GM12878 (cell line): ENCODE measurements around the gene CNTNAP5. TPM values are rescaled to one million over a fixed set of nuclear protein-coding genes. Genes with fewer than 3 reads are reported as not detected.

Source experiments
- ATAC-seq: fragments of 200-7000 bp; cut with Tn5 transposase; 3 replicates; pipeline ENCODE4 v1.9.1; 2020; ENCODE audit warnings: mild to moderate bottlenecking, moderate library complexity
- BruUV-seq: library from RNA; stranded (reverse); fragments of 400-500 nt; replicated peaks from 2 replicates; lab custom pipeline; 2021; lab: Mats Ljungman, UMichigan
- CTCF ChIA-PET: fragments of 300-600 bp; sonication (Branson Sonifier 250); formaldehyde crosslinking; extraction: SDS; loops from one replicate; lab custom pipeline; 2021; ENCODE audit warnings: inconsistent platforms; lab: Yijun Ruan, JAX
- POLR2A ChIA-PET: fragments of 350-600 bp; formaldehyde crosslinking; extraction: SDS; loops from one replicate; lab custom pipeline; 2021; ENCODE audit warnings: inconsistent platforms; lab: Charles Lee
- RAD21 ChIA-PET: fragments of 300-600 bp; sonication (Branson Sonifier 250); formaldehyde crosslinking; loops from one replicate; lab custom pipeline; 2023; ENCODE audit warnings: antibody characterized with exemption; ENCODE audit not compliant: unreplicated experiment; lab: Charles Lee
- SMC1A ChIA-PET: fragments of 300-600 bp; sonication (Branson Sonifier 250); formaldehyde crosslinking; loops from one replicate; lab custom pipeline; 2023; ENCODE audit not compliant: unreplicated experiment, uncharacterized antibody; lab: Charles Lee
- DNase-seq: peaks from one replicate; pipeline ENCODE4 v3.0.0-alpha.2; 2011; ENCODE audit warnings: low read depth, low spot score
- FAIRE-seq: peaks from 3 replicates; lab custom pipeline; 2011; peaks lifted over from hg19 to GRCh38; lab: Jason Lieb, UNC
- H2AFZ ChIP-seq: 2 replicates; pipeline ENCODE4 v1.6.0; 2011; ENCODE audit warnings: low read depth, low read length, control low read depth; ENCODE audit not compliant: control insufficient read depth
- H3K27ac ChIP-seq: 2 replicates; pipeline ENCODE4 v1.5.1; 2011; ENCODE audit warnings: control low read depth; ENCODE audit not compliant: control insufficient read depth, insufficient read depth
- H3K27me3 ChIP-seq, 2 experiments: replicated peaks in 1 of 2; 2 replicates each; pipeline versions ENCODE4 v1.6.0 to v1.6.1; 2011; ENCODE audit warnings: low read length in 1 of 2; ENCODE audit not compliant: control insufficient read depth in 2 of 2, insufficient read depth in 2 of 2
- H3K36me3 ChIP-seq, 2 experiments: 2 replicates each; pipeline ENCODE4 v1.5.1; 2011; ENCODE audit warnings: low read length in 1 of 2; ENCODE audit not compliant: control insufficient read depth in 2 of 2, insufficient read depth in 2 of 2
- H3K4me1 ChIP-seq: 2 replicates; pipeline ENCODE4 v1.6.1; 2011; ENCODE audit warnings: mild to moderate bottlenecking, low read length, moderate library complexity, mixed read lengths; ENCODE audit not compliant: control insufficient read depth, insufficient read depth
- H3K4me2 ChIP-seq: 2 replicates; pipeline ENCODE4 v1.6.0; 2011; ENCODE audit warnings: control low read depth; ENCODE audit not compliant: control insufficient read depth, insufficient read depth
- H3K4me3 ChIP-seq: fragments of 200-600 bp; sonication (generic); 2 replicates; pipeline ENCODE4 v1.5.1; 2016
- H3K79me2 ChIP-seq: 2 replicates; pipeline ENCODE4 v1.6.0; 2011; ENCODE audit warnings: low read length; ENCODE audit not compliant: control insufficient read depth, insufficient read depth
- H3K9ac ChIP-seq: 2 replicates; pipeline ENCODE4 v1.8.0; 2011; ENCODE audit warnings: low read length, control low read depth, mixed read lengths; ENCODE audit not compliant: control insufficient read depth, insufficient read depth
- H3K9me3 ChIP-seq: replicated peaks from 3 replicates; pipeline ENCODE4 v1.5.1; 2011; ENCODE audit warnings: mild to moderate bottlenecking, low read length; ENCODE audit not compliant: control insufficient read depth, insufficient read depth
- H4K20me1 ChIP-seq: 2 replicates; pipeline ENCODE4 v1.6.0; 2011; ENCODE audit not compliant: control insufficient read depth, insufficient read depth
- CBX3 ChIP-seq: fragments of 200-600 bp; sonication (generic); IDR thresholded peaks from 2 replicates; pipeline ENCODE4 v1.6.1; 2016; ENCODE audit warnings: low read depth, borderline replicate concordance
- EGR1 ChIP-seq, 2 experiments: IDR thresholded peaks; 1 replicate in 1 of 2; 2 replicates in 1 of 2; pipeline ENCODE4 v1.6.1; 2011 to 2012; ENCODE audit warnings: low read depth in 2 of 2, low read length in 2 of 2, borderline replicate concordance in 1 of 2, mild to moderate bottlenecking in 1 of 2, moderate library complexity in 1 of 2
- EP300 ChIP-seq, 2 experiments: fragments of 150-350 bp in 1 of 2; IDR thresholded peaks; 2 replicates each; pipeline ENCODE4 v1.6.1; 2011 to 2012; ENCODE audit warnings: low read depth in 2 of 2, low read length in 2 of 2, borderline replicate concordance in 1 of 2, improper control_type of control experiment in 1 of 2, inconsistent platforms in 1 of 2; ENCODE audit not compliant: control insufficient read depth in 1 of 2
- FOXK2 ChIP-seq: fragments of 450-650 bp; IDR thresholded peaks from 2 replicates; pipeline ENCODE4 v1.6.1; 2017; ENCODE audit warnings: mild to moderate bottlenecking, moderate library complexity
- HCFC1 ChIP-seq: fragments of 150-350 bp; IDR thresholded peaks from 2 replicates; pipeline ENCODE4 v1.6.1; 2014; ENCODE audit warnings: low read length
- MAX ChIP-seq: IDR thresholded peaks from 2 replicates; pipeline ENCODE4 v1.6.1; 2012; ENCODE audit warnings: low read depth, low read length, improper control_type of control experiment
- MEF2A ChIP-seq: IDR thresholded peaks from 2 replicates; pipeline ENCODE4 v1.6.1; 2011; ENCODE audit warnings: low read depth, mild to moderate bottlenecking, low read length, moderate library complexity; ENCODE audit not compliant: insufficient read depth
- MTA2 ChIP-seq: fragments of 450-650 bp; IDR thresholded peaks from 2 replicates; pipeline ENCODE4 v1.6.1; 2016; ENCODE audit warnings: low read depth, mild to moderate bottlenecking, moderate library complexity
- NBN ChIP-seq: fragments of 450-650 bp; IDR thresholded peaks from 2 replicates; pipeline ENCODE4 v1.6.1; 2016
- NFXL1 ChIP-seq: fragments of 450-650 bp; IDR thresholded peaks from 2 replicates; pipeline ENCODE4 v1.6.1; 2017; ENCODE audit warnings: antibody characterized with exemption, mild to moderate bottlenecking, borderline replicate concordance
- NR2C2 ChIP-seq: IDR thresholded peaks from 2 replicates; pipeline ENCODE4 v1.6.1; 2011; ENCODE audit warnings: borderline replicate concordance, low read depth; ENCODE audit not compliant: control insufficient read depth, insufficient read length
- PAX5 ChIP-seq: IDR thresholded peaks from 2 replicates; pipeline ENCODE4 v1.6.1; 2011; ENCODE audit warnings: low read depth, low read length, borderline replicate concordance
- RAD51 ChIP-seq: fragments of 450-650 bp; IDR thresholded peaks from 2 replicates; pipeline ENCODE4 v1.6.1; 2016; ENCODE audit warnings: moderate library complexity, mild to moderate bottlenecking, inconsistent platforms
- SMAD1 ChIP-seq: fragments of 450-650 bp; IDR thresholded peaks from 2 replicates; pipeline ENCODE4 v1.6.1; 2018; ENCODE audit warnings: mild to moderate bottlenecking, low read depth; ENCODE audit not compliant: partially characterized antibody
- SMC3 ChIP-seq: IDR thresholded peaks from 2 replicates; pipeline ENCODE4 v1.6.1; 2011; ENCODE audit warnings: low read length, improper control_type of control experiment, borderline replicate concordance
- SREBF2 ChIP-seq: IDR thresholded peaks from 2 replicates; pipeline ENCODE4 v1.6.1; 2012; ENCODE audit warnings: mild to moderate bottlenecking, low read length
- TAF1 ChIP-seq: IDR thresholded peaks from 2 replicates; pipeline ENCODE4 v1.6.1; 2011; ENCODE audit warnings: mild to moderate bottlenecking, low read depth, low read length, borderline replicate concordance
- ZNF217 ChIP-seq: fragments of 450-650 bp; IDR thresholded peaks from 2 replicates; pipeline ENCODE4 v1.6.1; 2017; ENCODE audit warnings: antibody characterized with exemption, mild to moderate bottlenecking
- ZNF384 ChIP-seq: IDR thresholded peaks from 2 replicates; pipeline ENCODE4 v1.6.1; 2012; ENCODE audit warnings: low read depth, mild to moderate bottlenecking, low read length, improper control_type of control experiment, borderline replicate concordance
- WGBS: methylation state at CpG from one replicate; pipeline ENCODE4 v1.1.6; 2016; ENCODE audit warnings: low lambda C conversion rate; ENCODE audit not compliant: insufficient replicate concordance, insufficient coverage; ENCODE audit errors: missing lambda C conversion rate; 5-methylcytosine and 5-hydroxymethylcytosine counted together
- in situ Hi-C: fragments of 300-500 bp; cut with MboI; formaldehyde crosslinking; loops from 9 replicates; pipeline ENCODE4 v1.14.3; 2018; ENCODE audit warnings: mixed read lengths
- intact Hi-C: fragments of 100-400 bp; cut with micrococcal nuclease; formaldehyde crosslinking; loops from one replicate; pipeline ENCODE4 v1.14.2; 2022; ENCODE audit not compliant: unreplicated experiment
- polyA plus RNA-seq, 11 experiments: library from polyadenylated mRNA; depleted of rRNA in 4 of 11; unstranded in 6 of 11; stranded (reverse) in 5 of 11; fragments of >200 nt; fragmentation: Nextera tagmentation in 4 of 11; fragmentation: Illumina TruSeq in 1 of 11; extraction: Ambion mirVana in 4 of 11; extraction: Trizol in 1 of 11; gene quantifications; 1 replicate in 1 of 11; 2 replicates in 10 of 11; pipeline versions ENCODE4 v1.2.1 to v1.2.3, GENCODE V29; 2011 to 2016; ENCODE audit warnings: inconsistent platforms in 2 of 11, missing spikeins in 2 of 11, low read depth in 1 of 11
- total RNA-seq, 4 experiments: library from RNA; depleted of rRNA in 3 of 4; stranded (reverse); fragments of >200 nt in 3 of 4; fragmentation: Illumina TruSeq in 1 of 4; extraction: Trizol in 1 of 4; gene quantifications; 2 replicates each; pipeline versions ENCODE4 v1.2.1 to v1.2.3, GENCODE V29; 2013 to 2021

CNTNAP5 gene
- total and polyA plus RNA-seq, 10 of the 15 experiments (the other 5 are each of a cell fraction or from before 2014, with no cell fraction given) = not detected

- Histone ChIP-seq H3K27me3 (no peaks in the 10 kb centered on the region), H3K27ac (no peak overlapping the region), H3K79me2 (no peaks in the 10 kb centered on the region), H3K4me1 (no peaks in the 10 kb centered on the region), H3K4me2 (no peak overlapping the region), H3K36me3 (no peaks in the 10 kb centered on the region), H3K4me3 (no peak overlapping the region), H4K20me1 (no peaks in the 10 kb centered on the region), H3K9ac (no peak overlapping the region), H3K9me3 (no peaks in the 10 kb centered on the region), H2AFZ (no peak overlapping the region)
- ATAC-seq (no peak), DNase-seq (no peak), FAIRE-seq (no peak)
- intact Hi-C loops (no loop called here), in situ Hi-C loops (no loop called here)
- no peak for TF ChIP-seq MEF2A
- TF ChIP-seq SREBF2 = no peak
- no peak for TF ChIP-seq SMC3
- TF ChIP-seq NFXL1 = no peak
- no peak for TF ChIP-seq SMAD1
- TF ChIP-seq MTA2 = no peak
- TF ChIP-seq FOXK2 = no peak
- TF ChIP-seq NR2C2 = no peak
- no peak for TF ChIP-seq RAD51
- no peak for TF ChIP-seq MAX
- no peak for TF ChIP-seq EP300 (IDR thresholded peaks at IDR 0.05; ENCODE audit: borderline replicate concordance in 1 of 2, control insufficient read depth in 1 of 2, low read depth in 2 of 2, low read length in 2 of 2)
- no peak for TF ChIP-seq HCFC1
- no peak for TF ChIP-seq EGR1 (IDR thresholded peaks at IDR 0.05; ENCODE audit: borderline replicate concordance in 1 of 2, low read depth in 2 of 2, low read length in 2 of 2)
- no peak for TF ChIP-seq NBN
- TF ChIP-seq TAF1 = no peak
- no peak for TF ChIP-seq ZNF384
- TF ChIP-seq PAX5 = no peak
- TF ChIP-seq CBX3 = no peak
- TF ChIP-seq ZNF217 = no peak
- 25% methylated on average over 12 of the region's 12 CpGs for WGBS
- CTCF ChIA-PET = no interaction called here
- no TSS peak for BruUV-seq
- RAD21 ChIA-PET = no interaction called here
- POLR2A ChIA-PET = no interaction called here
- SMC1A ChIA-PET = no interaction called here
Observed at GRCh38 chr2:124647663-124648062, 622.6 kb downstream of the CNTNAP5 start.
